GM12801 (cell line): Measurements from ENCODE around the gene ABCC8.

Experiments used
- CTCF ChIP-seq: IDR thresholded peaks from one replicate; pipeline ENCODE4 v1.5.1; 2011; ENCODE audit warnings: control low read depth; ENCODE audit not compliant: insufficient read length; ENCODE audit errors: extremely low read depth

Gene ABCC8

DNA sequence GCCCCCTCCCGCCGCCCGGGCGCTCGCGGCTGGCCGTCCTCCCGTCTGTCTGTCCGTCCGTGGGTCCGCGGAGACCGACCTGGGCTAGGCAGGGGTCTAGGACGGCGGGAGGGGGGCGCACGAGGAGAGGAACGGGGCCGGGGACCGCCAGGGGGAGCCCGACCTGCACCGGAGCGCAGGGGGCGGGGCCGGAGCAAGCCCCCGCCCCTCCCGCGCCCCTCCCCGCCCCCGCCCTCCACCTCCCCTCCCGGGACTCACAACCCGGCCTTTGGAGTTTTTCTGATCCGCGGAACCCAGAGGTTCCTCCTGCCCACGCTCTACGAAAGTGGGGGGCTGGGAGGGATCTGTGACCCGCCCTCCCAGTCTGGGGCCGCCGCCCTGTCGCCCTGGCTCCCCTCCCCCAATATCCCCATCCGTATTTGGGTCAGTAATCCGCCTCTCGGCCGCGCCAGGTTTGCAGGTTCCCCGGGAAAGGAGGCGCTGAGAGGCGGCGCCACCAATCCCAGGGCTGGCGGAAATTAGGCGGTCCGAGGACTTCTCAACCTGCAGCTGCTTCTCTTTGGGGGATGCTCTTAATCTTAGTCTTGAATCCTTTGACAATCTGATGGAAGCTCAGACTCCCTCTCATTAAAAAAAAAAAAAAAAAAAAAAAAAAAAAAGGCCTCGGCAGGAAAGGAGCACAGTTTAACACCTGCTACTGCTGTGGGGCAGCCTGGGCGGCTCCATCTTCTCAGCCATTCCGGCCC lies 87.3 kb downstream of the ABCC8 start:
- no peak for TF ChIP-seq CTCF

GRCh38 chr11:17388609-17389210 lies 87.9 kb downstream of the ABCC8 start, which contains the start of gene KCNJ11:
TSS of gene KCNJ11 (minus strand) at chr11:17388659. CDS start at chr11:17388091, 568 bp downstream.
- no peak for TF ChIP-seq CTCF

- TF ChIP-seq CTCF: no peak
These were observed 88.8 kb downstream of the ABCC8 start for GRCh38 chr11:17387811-17388210.

GRCh38 chr11:17387254-17387653 lies 89.4 kb downstream of the ABCC8 start:
- TF ChIP-seq CTCF: no peak

- TF ChIP-seq CTCF: no peak
These were observed 90.1 kb downstream of the ABCC8 start for GRCh38 chr11:17386331-17387084.

DNA sequence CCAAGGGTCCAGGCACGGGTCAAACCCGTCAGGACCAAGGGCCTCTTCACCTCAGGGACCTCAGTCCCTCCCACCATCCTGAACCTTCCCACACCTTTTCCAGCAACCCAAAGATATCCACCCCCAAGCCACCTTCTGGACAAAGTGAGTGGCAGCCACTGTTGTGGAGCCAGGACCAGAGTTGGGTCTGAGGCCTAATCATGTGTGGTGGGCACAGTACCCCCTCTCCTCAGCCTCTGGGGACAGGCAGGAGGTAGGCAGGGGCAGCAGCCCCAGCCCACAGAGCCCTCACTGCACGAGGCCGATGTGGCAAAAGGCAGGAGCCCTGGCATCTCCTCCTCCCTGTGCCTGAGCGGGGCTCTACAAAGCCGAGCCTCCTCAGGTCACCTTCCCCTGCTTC lies 90.7 kb downstream of the ABCC8 start:
- TF ChIP-seq CTCF: no peak

GRCh38 chr11:17385492-17385891 lies 91.2 kb downstream of the ABCC8 start:
- no peak for TF ChIP-seq CTCF
